GM19468 (cell line): ENCODE results near the gene PVALB.

Experiments
- ATAC-seq: cut with Tn5 transposase; IDR thresholded peaks from one replicate; pipeline ENCODE4 v1.9.1; 2021; ENCODE audit warnings: mild to moderate bottlenecking, moderate library complexity, moderate number of reproducible peaks; ENCODE audit not compliant: unreplicated experiment; ENCODE audit errors: extremely low read depth

Gene PVALB

GRCh38 chr22:36850056-36850455 lies 33.2 kb upstream of the PVALB start:
- no peak for ATAC-seq

DNA sequence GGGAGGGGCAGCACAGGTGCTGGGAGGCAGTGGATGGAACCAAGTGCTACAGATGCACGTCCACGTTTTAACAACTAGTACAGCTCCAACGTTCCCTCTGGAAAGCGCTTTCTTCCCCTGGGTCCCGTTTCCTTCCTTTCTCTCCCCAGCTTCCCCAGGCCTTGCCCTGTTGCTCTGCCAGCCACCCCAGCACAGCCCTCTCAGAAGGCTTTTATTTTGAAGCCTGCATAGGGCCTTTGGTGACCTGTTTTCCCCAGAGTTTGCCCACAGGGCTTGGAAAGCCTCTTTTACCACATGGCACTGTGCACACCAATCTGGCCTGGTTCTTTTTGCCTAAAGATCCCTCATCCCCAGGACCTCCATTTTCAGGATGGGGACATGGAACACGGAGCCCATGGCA lies 30.1 kb upstream of the PVALB start:
- ATAC-seq = no peak

DNA sequence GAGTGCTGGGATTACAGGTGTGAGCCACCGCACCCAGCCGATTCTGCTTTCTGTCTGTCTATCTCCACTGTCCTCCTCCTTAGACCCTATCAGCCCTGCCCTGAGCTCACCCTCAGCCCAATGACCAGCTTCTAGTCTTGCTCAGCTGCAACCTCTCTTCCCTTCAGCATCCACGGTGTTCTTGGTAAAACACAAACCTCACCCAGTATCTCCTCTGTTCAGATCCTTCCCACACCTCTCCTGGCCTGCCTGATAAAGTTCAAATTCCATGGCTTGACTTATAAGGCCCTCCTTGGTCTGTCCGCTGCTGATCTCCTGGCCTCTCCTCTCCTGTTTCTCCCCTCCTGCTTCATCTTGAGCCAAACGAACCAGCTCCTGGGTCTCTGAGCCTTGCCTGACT lies 29.4 kb upstream of the PVALB start:
- no peak for ATAC-seq

DNA sequence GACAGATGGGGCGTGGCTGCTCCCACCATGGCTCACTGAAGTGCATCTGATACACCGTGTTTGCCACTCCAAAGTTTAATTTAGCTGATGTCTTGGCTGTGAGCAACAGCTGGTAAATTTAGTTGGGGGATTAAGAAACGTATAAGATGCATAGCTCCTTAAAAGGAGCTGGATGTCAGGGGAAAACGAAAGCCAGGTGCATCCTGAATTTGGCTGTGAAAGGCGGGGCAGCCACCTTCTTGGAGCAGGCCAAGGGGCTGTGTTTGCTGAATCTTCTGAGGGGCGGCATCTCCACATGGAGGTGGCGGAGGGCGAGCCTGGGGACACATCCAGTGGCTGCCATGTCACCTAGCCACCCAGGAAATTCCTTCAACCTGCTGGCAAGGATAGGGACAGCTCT lies 23.3 kb upstream of the PVALB start:
- ATAC-seq = no peak

GRCh38 chr22:36839356-36840073 lies 22.7 kb upstream of the PVALB start:
- no peak for ATAC-seq

DNA sequence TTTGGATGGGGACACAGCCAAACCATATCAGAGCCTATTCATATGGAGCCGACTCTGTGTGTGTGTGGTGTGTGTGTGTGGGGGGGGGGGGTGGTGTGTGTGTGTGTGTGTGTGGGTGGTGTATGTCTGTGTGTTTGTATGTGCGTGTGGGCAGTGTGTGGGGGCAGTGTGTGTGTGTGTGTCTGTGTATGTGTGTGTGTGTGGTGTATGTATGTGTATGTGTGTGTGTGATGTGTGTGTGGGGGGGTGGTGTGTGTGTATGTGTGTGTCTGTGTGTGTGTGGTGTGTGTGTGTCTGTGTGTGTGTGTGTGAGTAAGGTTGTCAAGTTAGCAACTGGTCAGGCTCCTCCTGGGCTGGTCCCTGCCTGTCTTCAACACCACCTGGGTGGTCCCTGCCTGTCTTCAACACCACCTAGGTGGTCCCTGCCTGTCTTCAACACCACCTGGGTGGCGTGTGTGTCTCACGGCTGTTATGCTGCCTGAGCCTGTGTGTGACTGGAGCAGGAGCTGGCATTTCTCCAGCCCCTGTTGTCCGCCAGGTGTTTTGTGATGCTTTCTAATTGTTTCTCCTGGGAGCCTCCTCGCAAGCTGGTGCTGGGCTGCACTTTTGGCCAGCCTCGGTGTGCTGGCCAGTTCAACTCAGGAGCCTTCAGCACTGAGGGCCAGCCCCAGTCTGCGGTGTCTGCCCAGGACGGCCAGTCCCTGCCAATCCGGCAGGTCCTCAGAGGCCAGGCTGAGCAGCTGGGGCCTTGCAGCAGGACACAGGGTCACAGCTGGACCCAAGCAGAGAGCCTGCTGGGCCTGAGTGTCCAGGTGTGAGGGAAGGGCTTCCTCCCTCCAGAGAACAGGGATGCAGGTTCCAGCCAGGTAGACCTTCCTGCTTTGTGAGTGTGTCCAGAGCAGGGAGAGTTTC lies 21.5 kb upstream of the PVALB start:
- ATAC-seq = no peak

DNA sequence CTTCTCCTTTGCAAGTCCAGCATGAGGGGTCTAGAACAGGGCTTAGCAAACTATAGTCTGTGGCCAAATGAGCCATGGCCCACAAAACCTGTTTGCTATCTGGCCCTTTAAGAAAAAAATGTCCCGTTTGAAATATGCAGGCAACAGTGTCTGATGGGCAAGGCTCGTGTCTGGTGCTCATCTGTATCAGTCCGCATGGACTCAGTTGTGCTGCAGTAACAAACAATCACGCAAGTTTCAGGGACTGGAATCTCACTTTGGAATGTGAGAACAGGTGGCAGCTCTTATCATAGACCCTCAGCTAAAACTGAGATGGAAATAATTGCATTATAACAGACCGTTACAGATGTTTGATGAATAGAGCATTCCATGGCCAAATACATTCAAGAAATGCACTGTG lies 19.1 kb upstream of the PVALB start:
- no peak for ATAC-seq

DNA sequence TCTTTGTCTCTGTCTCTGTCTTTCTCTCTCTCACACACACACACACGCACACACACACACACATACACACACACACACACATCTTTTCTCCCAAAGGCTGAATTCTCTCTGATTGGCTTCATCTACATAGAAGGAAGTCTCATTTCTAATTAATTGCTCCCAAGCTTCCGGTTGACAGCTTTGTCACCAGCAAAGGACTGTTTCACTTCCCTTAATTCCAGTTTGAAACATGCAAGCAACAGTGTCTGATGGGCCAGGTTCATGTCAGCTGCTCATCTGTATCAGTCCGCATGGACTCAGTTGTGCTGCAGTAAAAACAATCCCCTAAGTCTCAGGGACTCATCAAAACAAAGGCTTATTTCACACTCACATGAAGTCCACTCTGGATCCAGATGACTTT lies 16.2 kb upstream of the PVALB start:
- ATAC-seq = no peak

- no peak for ATAC-seq
These were observed 14.9 kb upstream of the PVALB start for GRCh38 chr22:36831717-36832116.

DNA sequence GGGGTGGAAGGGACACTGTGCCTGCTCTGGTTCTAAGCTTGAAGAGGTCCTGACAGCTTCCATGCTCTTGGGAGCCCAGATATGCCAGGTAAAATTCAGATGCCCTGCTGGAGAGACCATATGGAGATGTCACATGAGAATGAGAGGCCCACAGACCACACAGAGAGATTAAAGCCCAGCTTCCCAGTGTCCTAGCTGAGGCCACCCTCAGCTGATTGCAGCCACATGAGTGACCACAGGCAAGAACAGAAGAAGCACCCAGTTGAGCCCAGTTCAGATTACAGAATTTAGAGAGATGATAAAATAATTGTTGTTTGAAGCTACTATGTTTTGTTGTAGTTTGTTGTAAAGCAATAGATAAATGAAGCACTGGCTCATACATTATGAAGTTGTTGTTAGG lies 14.4 kb upstream of the PVALB start:
- ATAC-seq = no peak

- ATAC-seq = no peak
These were observed 13.8 kb upstream of the PVALB start for GRCh38 chr22:36830601-36831000.

DNA sequence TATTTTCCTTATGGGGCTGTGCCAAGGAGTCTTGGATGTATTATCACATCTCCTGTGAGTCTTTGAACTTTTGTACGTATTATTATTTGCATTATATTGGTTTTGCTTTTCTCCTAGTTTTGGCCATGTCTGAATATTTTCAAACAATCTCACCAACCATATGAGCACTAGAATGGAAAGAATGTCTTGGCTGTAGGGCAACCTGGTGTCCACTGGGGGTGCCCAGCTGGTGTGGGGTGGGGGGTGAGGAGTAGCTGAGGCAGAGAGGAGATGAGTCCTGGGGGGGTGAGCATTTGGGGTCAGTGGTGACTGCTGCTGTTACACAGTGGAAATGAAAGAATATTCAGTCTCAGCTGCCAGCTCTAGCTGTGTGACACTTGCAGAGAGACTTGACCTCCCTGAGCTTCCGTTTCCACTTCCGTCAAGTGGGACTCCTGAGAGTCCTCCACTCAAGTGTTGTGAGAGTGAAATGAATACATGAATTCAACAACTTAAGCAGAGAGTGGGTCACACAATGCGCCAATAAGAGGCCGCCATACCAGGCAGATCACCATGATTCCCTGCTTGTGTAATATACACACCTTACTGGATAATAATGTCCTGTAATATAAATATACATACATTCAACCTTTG lies 12.7 kb upstream of the PVALB start:
- ATAC-seq = no peak

DNA sequence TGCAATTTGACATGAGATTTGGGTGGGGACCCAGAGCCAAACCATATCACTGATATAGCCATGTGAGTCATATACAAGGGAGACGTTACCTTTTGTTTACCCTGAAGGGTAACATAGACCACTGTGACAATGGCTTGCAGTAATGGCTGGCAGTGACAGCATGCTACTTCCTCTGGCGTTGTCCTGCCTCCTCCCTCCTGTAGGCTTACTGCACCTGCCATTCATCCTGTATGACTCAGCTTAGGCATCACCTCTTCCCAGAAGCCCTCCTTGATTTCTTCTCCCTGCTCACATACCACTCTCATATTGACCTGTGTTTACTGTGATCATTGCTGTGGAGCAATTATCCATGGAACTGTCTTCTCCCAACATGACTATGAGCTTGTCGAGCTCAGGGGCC lies 12.0 kb upstream of the PVALB start:
- ATAC-seq = no peak

- ATAC-seq = no peak
These were observed 9.4 kb upstream of the PVALB start for GRCh38 chr22:36826262-36826661.

GRCh38 chr22:36824655-36825054 lies 7.8 kb upstream of the PVALB start:
- ATAC-seq = no peak

DNA sequence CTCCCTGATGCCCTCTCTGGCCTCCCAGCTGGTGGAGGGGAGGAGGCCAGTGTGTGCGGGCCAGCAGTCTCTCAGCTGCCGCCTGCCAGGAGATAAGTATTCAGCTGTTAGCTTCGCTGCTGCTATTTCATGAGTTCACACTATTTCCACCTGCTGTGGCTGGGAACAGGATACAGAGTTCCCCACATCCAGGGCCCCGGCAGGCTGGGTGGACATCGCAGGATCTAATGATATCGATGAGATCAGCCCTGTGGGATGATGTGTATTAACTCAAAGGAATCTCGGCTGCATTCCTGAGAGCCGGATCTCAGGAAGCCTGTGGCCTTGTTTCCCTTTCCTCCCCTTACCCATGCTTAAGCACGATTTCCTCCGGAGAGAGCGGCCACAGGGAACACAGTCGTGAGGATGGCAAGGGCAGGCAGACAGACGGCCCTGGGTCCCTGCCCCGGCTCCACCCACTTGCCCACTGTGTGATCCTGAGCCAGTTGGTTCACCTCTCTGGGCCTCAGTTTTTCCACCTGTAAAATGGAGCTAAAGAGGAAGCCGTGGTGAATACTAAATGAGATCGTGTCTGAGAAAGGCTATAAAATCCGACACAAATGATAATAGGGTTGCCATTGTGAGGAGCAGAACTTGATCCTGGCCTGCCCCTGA lies 6.5 kb upstream of the PVALB start:
- ATAC-seq = no peak

- no peak for ATAC-seq
These were observed 5.7 kb upstream of the PVALB start for GRCh38 chr22:36822581-36822980.

DNA sequence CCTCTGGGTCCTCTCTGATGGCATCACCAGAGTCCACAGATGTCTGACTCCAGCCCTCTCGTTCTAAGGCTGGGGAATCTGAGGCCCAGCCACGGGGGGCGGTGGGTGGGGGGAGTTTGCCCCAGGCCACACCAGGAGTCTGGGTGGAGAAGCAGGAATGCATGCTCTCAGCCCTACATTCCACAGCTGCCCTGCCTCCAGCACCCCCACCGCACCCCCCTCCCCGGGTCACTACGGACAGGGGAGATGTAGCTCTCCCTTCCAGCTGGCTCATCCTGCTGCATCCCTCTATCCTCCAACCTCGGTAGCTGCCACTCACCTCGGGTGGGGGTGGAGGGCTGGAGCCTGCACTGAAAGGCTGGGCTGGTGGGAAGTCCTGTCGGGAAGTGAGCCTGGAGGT lies 2.3 kb upstream of the PVALB start:
- ATAC-seq = no peak

GRCh38 chr22:36818010-36818642 lies 1.3 kb upstream of the PVALB start:
- ATAC-seq = no peak

- no peak for ATAC-seq
These were observed 652 bp upstream of the PVALB start for GRCh38 chr22:36817525-36817848.

DNA sequence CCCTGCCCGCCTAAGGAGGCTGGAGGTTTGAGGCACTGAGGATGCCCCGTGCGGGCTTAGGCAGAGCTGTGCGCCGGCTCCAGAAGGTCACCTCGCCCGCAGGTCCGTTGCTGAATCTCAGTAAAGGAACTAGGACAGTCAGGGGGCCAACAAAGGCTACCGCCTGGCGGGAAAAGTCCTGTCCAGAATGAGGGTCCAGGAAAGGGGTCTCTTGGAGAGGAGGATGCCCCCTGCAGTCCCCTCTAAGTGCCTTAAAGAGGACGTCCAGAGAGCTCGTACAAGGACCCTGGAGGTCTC lies 548 bp downstream of the PVALB start:
- no peak for ATAC-seq
